Ishikawa (cell line): ENCODE measurements around the gene SLC49A3.

ENCODE experiments used
- EGR1 ChIP-seq: IDR thresholded peaks from 2 replicates; pipeline ENCODE4 v1.6.1; 2012
- MAX ChIP-seq: IDR thresholded peaks from 2 replicates; pipeline ENCODE4 v1.6.1; 2012
- RAD21 ChIP-seq: IDR thresholded peaks from 2 replicates; pipeline ENCODE4 v1.6.1; 2012; ENCODE audit warnings: low read depth
- REST ChIP-seq: IDR thresholded peaks from 2 replicates; pipeline ENCODE4 v1.6.1; 2012; ENCODE audit warnings: low read depth, mild to moderate bottlenecking
- TCF12 ChIP-seq: IDR thresholded peaks from 2 replicates; pipeline ENCODE4 v1.6.1; 2012; ENCODE audit warnings: low read depth
- USF1 ChIP-seq: IDR thresholded peaks from 2 replicates; pipeline ENCODE4 v1.6.1; 2012
- YY1 ChIP-seq: IDR thresholded peaks from 2 replicates; pipeline ENCODE4 v1.6.1; 2012; ENCODE audit warnings: low read depth

GRCh38 chr4:685679-686412, 3.1 kb downstream of the SLC49A3 start:
- no peak for TF ChIP-seq RAD21
- TF ChIP-seq MAX, result no peak
- no peak for TF ChIP-seq REST
- TF ChIP-seq TCF12, result no peak
- no peak for TF ChIP-seq YY1
- no peak for TF ChIP-seq EGR1
- TF ChIP-seq USF1, result no peak
